ENCODE measurements around the gene SNAPC1.

DNA sequence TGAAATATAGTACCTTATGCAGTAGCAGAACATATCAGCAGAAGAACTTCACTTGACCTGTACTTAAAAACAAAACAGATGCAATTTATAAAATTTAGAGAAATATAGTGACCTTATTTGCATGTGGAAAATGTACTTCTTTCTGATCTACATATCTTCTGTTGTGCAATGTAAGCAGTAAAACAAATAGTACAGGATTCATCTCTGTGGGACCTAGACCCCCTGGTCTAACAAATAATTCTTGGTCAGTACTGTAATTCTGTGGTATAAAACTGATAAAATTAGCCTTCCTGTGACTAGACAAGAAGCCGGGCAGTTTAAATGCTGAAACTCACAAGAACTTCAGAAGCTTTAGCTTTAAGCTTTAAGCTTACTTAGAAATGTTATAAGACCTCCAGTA lies 45.3 kb upstream of the SNAPC1 start:
- no peak for TF ChIP-seq POLR2A (IDR thresholded peaks at IDR 0.05; ENCODE audit: low read depth, low read length)
- no peak for TF ChIP-seq MTA2 (IDR thresholded peaks at IDR 0.05; ENCODE audit: low read depth)
- no peak for TF ChIP-seq CTCF (IDR thresholded peaks at IDR 0.05 in 2 of 3, conservative IDR thresholded peaks at IDR 0.05 in 1 of 3; ENCODE audit: control insufficient read depth in 2 of 3, extremely low read depth in 1 of 3, insufficient read depth in 1 of 3, low read depth in 3 of 3, low read length in 3 of 3)
- no peak for TF ChIP-seq NFYB (IDR thresholded peaks at IDR 0.05; ENCODE audit: insufficient read depth, low read depth, low read length)
- no peak for TF ChIP-seq HDAC2 (IDR thresholded peaks at IDR 0.05)
- TF ChIP-seq EZH2 (IDR thresholded peaks at IDR 0.05; ENCODE audit: borderline replicate concordance, control insufficient read depth, low read depth, low read length): no peak
- no peak for TF ChIP-seq TCF7 (IDR thresholded peaks at IDR 0.05; ENCODE audit: borderline replicate concordance)
- TF ChIP-seq POLR2AphosphoS5 (IDR thresholded peaks at IDR 0.05; ENCODE audit: low read length): no peak
- TF ChIP-seq JUND (IDR thresholded peaks at IDR 0.05; ENCODE audit: low read depth, low read length): no peak
- no peak for TF ChIP-seq SMC3 (IDR thresholded peaks at IDR 0.05; ENCODE audit: borderline replicate concordance, low read length)
- TF ChIP-seq CREB1 (IDR thresholded peaks at IDR 0.05; ENCODE audit: low read depth): no peak
- TF ChIP-seq CBX5 (IDR thresholded peaks at IDR 0.05; ENCODE audit: low read depth): no peak
- no peak for TF ChIP-seq EP300 (IDR thresholded peaks at IDR 0.05; ENCODE audit: borderline replicate concordance in 1 of 2, control insufficient read depth in 1 of 2, low read depth in 2 of 2, low read length in 2 of 2)

Data from GM12878 (cell line).